C4-2B (cell line): ENCODE results near the gene CMPK1.

ENCODE experiments used
- H3K27ac ChIP-seq: fragments of 450-650 bp; 2 replicates; pipeline ENCODE4 v1.5.1; 2017
- CTCF ChIP-seq: fragments of 450-650 bp; conservative IDR thresholded peaks from 2 replicates; pipeline ENCODE4 v1.5.1; 2017; ENCODE audit warnings: mild to moderate bottlenecking
- ZFX ChIP-seq: fragments of 450-650 bp; IDR thresholded peaks from 2 replicates; pipeline ENCODE4 v1.6.1; 2017

Gene CMPK1

GRCh38 chr1:47424336-47424982, 90.9 kb downstream of the CMPK1 start:
- H3K27ac ChIP-seq = no peak overlapping the region
- TF ChIP-seq ZFX (no peak), CTCF (peak; percentile 98)
